Body of pancreas (tissue), 4 donors: ENCODE measurements around the gene TOM1L2. TPM values are rescaled to one million over a fixed set of nuclear protein-coding genes. Genes with fewer than 3 reads are reported as not detected.

Experiments used
- ATAC-seq: fragments of 150-250 bp; one replicate; pipeline ENCODE4 v1.9.1; 2016
- DNase-seq, 4 donors: peaks; one replicate each; pipeline ENCODE4 v3.0.0-alpha.2; 2019
- H3K27ac ChIP-seq, 4 donors: fragments of 200-600 bp; sonication (generic); 1 replicate in 3 of 4; 2 replicates in 1 of 4; pipeline versions ENCODE4 v1.5.1 to v1.6.1; 2016 to 2019; ENCODE audit warnings: mild to moderate bottlenecking in 1 of 4, mixed read lengths in 1 of 4, moderate library complexity in 1 of 4
- H3K27me3 ChIP-seq, 2 donors: fragments of 200-600 bp; sonication (generic); one replicate each; pipeline ENCODE4 v1.6.0; 2016; ENCODE audit warnings: mild to moderate bottlenecking in 1 of 2
- H3K36me3 ChIP-seq, 2 donors: fragments of 200-600 bp; sonication (generic); replicated peaks in 1 of 2; 2 replicates each; pipeline ENCODE4 v1.5.1; 2016; ENCODE audit warnings: low read depth in 2 of 2; ENCODE audit not compliant: insufficient read depth in 1 of 2
- H3K4me1 ChIP-seq: fragments of 200-600 bp; sonication (generic); one replicate; pipeline ENCODE4 v1.6.0; 2016
- H3K4me3 ChIP-seq, 2 donors: fragments of 200-600 bp; sonication (generic); 1 replicate in 1 of 2; 2 replicates in 1 of 2; pipeline ENCODE4 v1.5.1; 2016 to 2019
- H3K9me3 ChIP-seq, 3 donors: fragments of 200-600 bp; sonication (generic); 1 replicate in 2 of 3; 2 replicates in 1 of 3; pipeline ENCODE4 v1.5.1; 2016
- CTCF ChIP-seq, 7 experiments: fragments of 450-650 bp in 4 of 7; fragments of 200-600 bp in 3 of 7; sonication (generic) in 3 of 7; IDR thresholded peaks; one replicate each; pipeline ENCODE4 v1.5.1; 2016 to 2019; ENCODE audit warnings: antibody characterized with exemption in 7 of 7
- POLR2A ChIP-seq, 3 donors: fragments of 450-650 bp; IDR thresholded peaks; one replicate each; pipeline ENCODE4 v1.6.1; 2016; ENCODE audit warnings: antibody characterized with exemption in 3 of 3, mild to moderate bottlenecking in 2 of 3
- WGBS, 2 donors: methylation state at CpG; one replicate each; pipeline ENCODE4 v1.1.5; 2017; 5-methylcytosine and 5-hydroxymethylcytosine counted together
- intact Hi-C: fragments of 100-400 bp; cut with DNase I; formaldehyde crosslinking; loops from one replicate; pipeline ENCODE4 v1.15.1; 2023
- total RNA-seq, 2 donors: library from RNA; depleted of rRNA; stranded (reverse); fragments of >200 nt; gene quantifications; one replicate each; pipeline ENCODE4 v1.1.0, GENCODE V29; 2016

Gene TOM1L2
- total RNA-seq, 2 donors from 2014 or later = 35.9 to 55.8 TPM

DNA sequence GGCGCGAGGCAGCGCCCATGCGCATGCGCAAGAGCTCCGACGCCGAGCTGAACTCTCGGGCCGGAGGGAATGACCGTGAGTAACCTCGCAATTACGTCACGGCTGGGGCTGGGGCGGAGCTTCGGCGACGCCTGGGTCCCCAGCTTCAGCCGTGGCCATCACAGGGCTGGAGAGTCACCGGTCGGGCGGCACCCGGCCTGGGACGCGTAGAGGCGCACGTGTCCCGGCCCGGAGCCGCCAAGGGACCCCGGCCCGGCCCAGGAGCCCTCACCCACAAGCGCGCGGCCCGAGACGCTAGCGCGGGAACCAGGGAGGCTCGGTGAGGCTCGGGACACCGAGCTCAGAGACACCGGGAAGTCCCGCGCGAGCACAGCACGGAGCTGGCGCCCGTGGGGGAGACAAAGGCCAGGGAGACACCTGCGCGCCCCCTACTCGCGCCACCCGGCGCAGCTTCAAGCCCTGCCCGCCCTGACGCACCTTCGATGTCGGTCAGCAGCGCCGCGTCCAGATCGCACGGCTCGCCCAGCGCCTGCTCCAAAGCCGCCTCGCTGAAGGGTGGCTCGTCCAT, 135.9 kb downstream of the TOM1L2 start:
- DNase-seq = peak; percentile 98 to 99 (median 99)
- H3K4me1 ChIP-seq = peaks cover 76% of the 10 kb centered on the region
- H3K9me3 ChIP-seq = no peaks in the 10 kb centered on the region
- TF ChIP-seq POLR2A (IDR thresholded peaks at IDR 0.05) = peak; percentile 99 to 100 (median 99)
- no peak for TF ChIP-seq CTCF (IDR thresholded peaks at IDR 0.05)
- H3K27me3 ChIP-seq = no peaks in the 10 kb centered on the region
- WGBS, 2 donors = 1% methylated on average over 69 of the region's 69 CpGs; no CpG with 5 or more reads in 1 of the 2 donors
- intact Hi-C loops = no loop called here
- H3K27ac ChIP-seq = peak overlapping the region; percentile 97 to 100 (median 99)
- peak; percentile 77 for ATAC-seq
- H3K4me3 ChIP-seq = peak overlapping the region; percentile 32 to 89
- H3K36me3 ChIP-seq = no peaks in the 10 kb centered on the region

DNA sequence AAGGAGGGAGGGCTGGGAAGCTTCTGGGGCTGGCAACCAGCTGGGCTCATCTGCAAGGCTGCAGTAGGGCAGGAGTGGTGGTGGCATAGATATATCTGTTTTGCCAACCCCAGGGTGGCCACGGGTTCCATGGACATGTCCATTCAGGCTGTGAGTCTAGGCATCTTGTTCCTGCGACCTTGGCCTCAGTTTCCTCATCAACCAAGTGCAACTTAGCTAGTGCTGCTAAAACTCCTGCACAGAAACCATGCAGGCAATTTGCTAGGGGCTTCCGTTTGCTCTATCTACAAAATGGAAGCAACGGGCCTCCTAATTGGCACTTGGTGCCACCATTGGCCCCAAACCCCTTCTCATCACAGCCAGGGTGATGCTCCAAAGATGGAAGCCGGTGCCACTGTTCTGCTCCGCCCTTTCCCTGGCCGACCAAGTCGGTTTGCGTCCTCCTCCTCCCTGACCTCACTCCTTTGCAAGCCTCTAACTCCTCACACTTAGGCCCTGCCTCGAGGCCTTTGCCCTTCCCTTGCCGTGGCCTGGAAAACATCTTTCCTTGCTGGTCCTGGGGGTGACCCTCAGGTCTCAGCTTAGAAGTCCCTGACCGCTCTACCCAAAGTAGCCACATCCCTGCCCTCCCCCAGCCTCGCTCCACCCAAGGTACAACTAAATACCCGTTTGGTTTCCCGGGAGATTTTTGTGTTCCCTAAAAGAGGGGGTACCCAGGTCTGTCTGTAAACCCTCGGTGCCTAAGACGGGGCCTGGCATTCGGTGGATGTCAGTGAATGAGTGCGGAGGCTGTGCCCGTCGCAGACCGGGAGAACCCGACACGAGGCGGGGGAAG, 136.6 kb downstream of the TOM1L2 start:
- H3K27ac ChIP-seq = peak overlapping the region; percentile 97 to 100 (median 99)
- 19 to 33% methylated on average over 15 to 25 of the region's 25 CpGs for WGBS, 2 donors
- DNase-seq (no peak), ATAC-seq (no peak)
- peaks cover 73% of the 10 kb centered on the region for H3K4me1 ChIP-seq
- intact Hi-C loops = no loop called here
- no peaks in the 10 kb centered on the region for H3K36me3 ChIP-seq
- H3K4me3 ChIP-seq = no peak overlapping the region
- TF ChIP-seq POLR2A (IDR thresholded peaks at IDR 0.05) = no peak
- TF ChIP-seq CTCF (IDR thresholded peaks at IDR 0.05) = no peak
- H3K27me3 ChIP-seq = no peaks in the 10 kb centered on the region
- no peaks in the 10 kb centered on the region for H3K9me3 ChIP-seq

DNA sequence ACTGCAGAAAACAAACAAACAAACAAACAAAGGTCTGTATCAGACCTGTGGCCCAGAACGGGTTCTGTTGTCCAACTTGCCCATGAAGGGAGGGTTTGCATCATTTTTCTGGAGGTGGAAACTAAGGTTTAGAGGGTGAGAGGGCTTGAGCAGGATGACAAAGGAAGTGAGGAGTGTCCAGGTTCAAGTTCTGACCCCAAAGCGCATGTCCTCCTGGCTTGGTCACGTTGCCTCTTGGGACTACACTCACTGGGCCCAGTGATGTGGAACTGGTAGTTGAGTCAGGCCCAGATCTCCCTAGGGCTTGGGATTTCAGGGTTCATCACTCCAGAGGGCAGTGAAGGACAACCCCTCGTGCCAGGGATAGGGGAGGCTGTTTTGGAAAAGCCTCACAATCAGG, 137.2 kb downstream of the TOM1L2 start:
- ATAC-seq (no peak), DNase-seq (no peak)
- Histone ChIP-seq H3K27me3 (no peaks in the 10 kb centered on the region), H3K36me3 (no peaks in the 10 kb centered on the region), H3K27ac (peak overlapping the region in 3 of 4 donors; percentile 98 to 100 (median 100)), H3K4me3 (no peak overlapping the region), H3K4me1 (peaks cover 75% of the 10 kb centered on the region), H3K9me3 (no peaks in the 10 kb centered on the region)
- TF ChIP-seq POLR2A (IDR thresholded peaks at IDR 0.05) (no peak), CTCF (IDR thresholded peaks at IDR 0.05) (no peak)
- intact Hi-C loops = no loop called here
- WGBS, 2 donors = 55 to 66% methylated on average over 3 to 4 of the region's 4 CpGs

DNA sequence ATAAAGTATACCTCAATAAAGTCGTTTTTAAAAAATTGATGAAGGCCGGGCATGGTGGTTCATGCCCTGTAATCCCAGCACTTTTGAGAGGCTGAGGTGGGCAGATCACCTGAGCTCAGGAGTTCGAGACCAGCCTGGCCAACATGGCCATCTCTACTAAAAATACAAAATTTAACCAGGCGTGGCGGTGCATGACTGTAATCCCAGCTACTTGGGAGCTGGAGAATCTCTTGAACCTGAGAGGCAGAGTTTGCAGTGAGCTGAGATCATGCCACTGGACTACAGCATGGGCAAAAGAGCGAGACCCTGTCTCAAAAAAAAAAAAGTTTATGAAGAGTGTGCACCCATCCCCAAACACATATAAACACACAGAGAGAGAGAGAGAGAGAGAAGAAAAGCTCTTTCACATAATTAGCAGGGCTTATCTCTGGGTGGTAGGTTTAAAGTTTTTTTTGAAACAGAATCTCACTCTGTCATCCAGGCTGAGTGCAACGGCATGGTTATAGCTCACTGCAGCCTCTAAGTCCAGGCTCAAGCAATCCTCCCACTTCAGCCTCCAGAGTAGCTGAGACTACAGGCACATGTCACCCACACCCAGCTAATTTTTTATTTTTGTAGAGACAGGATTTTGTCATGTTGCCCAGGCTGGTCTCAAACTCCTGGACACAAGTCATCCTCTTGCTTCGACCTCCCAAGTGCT, 138.4 kb downstream of the TOM1L2 start:
- H3K9me3 ChIP-seq = no peaks in the 10 kb centered on the region
- H3K4me1 ChIP-seq = peaks cover 67% of the 10 kb centered on the region
- no peak overlapping the region for H3K4me3 ChIP-seq
- ATAC-seq (no peak), DNase-seq (no peak)
- 75 to 77% methylated on average over 8 of the region's 8 CpGs for WGBS, 2 donors
- no peak for TF ChIP-seq CTCF (IDR thresholded peaks at IDR 0.05)
- no peak for TF ChIP-seq POLR2A (IDR thresholded peaks at IDR 0.05)
- no peak overlapping the region for H3K27ac ChIP-seq
- H3K36me3 ChIP-seq = no peaks in the 10 kb centered on the region
- H3K27me3 ChIP-seq = no peaks in the 10 kb centered on the region
- intact Hi-C loops = no loop called here
